Ascending aorta (tissue), 2 donors: Measurements from ENCODE around the gene MYEOV. TPM values are rescaled to one million over a fixed set of nuclear protein-coding genes. Genes with fewer than 3 reads are reported as not detected.
A peak's percentile ranks its signal among the peaks of the same experiment; 100 is the strongest.

ENCODE experiments used
- DNase-seq, 2 donors: peaks; one replicate each; pipeline ENCODE4 v3.0.0-alpha.2; 2019; ENCODE audit warnings: low spot score in 2 of 2
- H3K27ac ChIP-seq, 2 donors: fragments of 200-600 bp; sonication (generic); one replicate each; pipeline ENCODE4 v1.5.1; 2016 to 2017; ENCODE audit warnings: mild to moderate bottlenecking in 1 of 2
- H3K27me3 ChIP-seq: fragments of 200-600 bp; sonication (generic); one replicate; pipeline ENCODE4 v1.5.1; 2017
- H3K36me3 ChIP-seq, 2 donors: fragments of 200-600 bp; sonication (generic); one replicate each; pipeline ENCODE4 v1.5.1; 2016
- H3K4me1 ChIP-seq, 2 donors: fragments of 200-600 bp; sonication (generic); one replicate each; pipeline ENCODE4 v1.5.1; 2016 to 2017; ENCODE audit warnings: mild to moderate bottlenecking in 1 of 2
- H3K4me3 ChIP-seq, 2 donors: fragments of 200-600 bp; sonication (generic); one replicate each; pipeline ENCODE4 v1.5.1; 2016 to 2017; ENCODE audit warnings: mild to moderate bottlenecking in 1 of 2
- H3K9me3 ChIP-seq, 2 donors: fragments of 200-600 bp; sonication (generic); one replicate each; pipeline ENCODE4 v1.5.1; 2016
- CTCF ChIP-seq, 3 experiments: fragments of 200-600 bp in 2 of 3; fragments of 450-650 bp in 1 of 3; sonication (generic) in 2 of 3; IDR thresholded peaks; one replicate each; pipeline ENCODE4 v1.5.1; 2016 to 2019; ENCODE audit warnings: antibody characterized with exemption in 3 of 3, mild to moderate bottlenecking in 1 of 3, moderate library complexity in 1 of 3
- intact Hi-C: fragments of 100-400 bp; cut with DNase I; formaldehyde crosslinking; loops from one replicate; pipeline ENCODE4 v1.15.1; 2023
- total RNA-seq: library from RNA; depleted of rRNA; stranded (reverse); fragments of >200 nt; gene quantifications from one replicate; pipeline ENCODE4 v1.1.0, GENCODE V29; 2016

The MYEOV gene
- not detected for total RNA-seq

- no peak within 1 kb of the TSS for H3K4me3 ChIP-seq
- no peak for TF ChIP-seq CTCF (IDR thresholded peaks at IDR 0.05)
- no peaks in the 10 kb centered on the region for H3K27me3 ChIP-seq
- intact Hi-C loops: loop anchor here (10.0 kb wide), 1 partner anchor 289 kb away; no protein-coding TSS in a partner anchor
- no peaks in the 10 kb centered on the region for H3K9me3 ChIP-seq
- peaks cover 15 to 27% of the 10 kb centered on the region in 2 donors for H3K4me1 ChIP-seq
- no peaks in the 10 kb centered on the region for H3K36me3 ChIP-seq
- no peak for DNase-seq
- no peak within 1 kb of the TSS for H3K27ac ChIP-seq
Observed at GRCh38 chr11:69293819-69294505, at the start of gene MYEOV. Gene MYEOV, plus strand, starts transcription at chr11:69294155. Its CDS starts 1,200 bp downstream, at chr11:69295355.

GRCh38 chr11:69244266-69244665, 49.7 kb upstream of the MYEOV start:
- no peaks in the 10 kb centered on the region for H3K27me3 ChIP-seq
- H3K4me1 ChIP-seq: no peaks in the 10 kb centered on the region
- DNase-seq: no peak
- H3K27ac ChIP-seq: no peak overlapping the region
- H3K9me3 ChIP-seq: no peaks in the 10 kb centered on the region
- no peaks in the 10 kb centered on the region for H3K36me3 ChIP-seq
- no peak for TF ChIP-seq CTCF (IDR thresholded peaks at IDR 0.05)
- no peak overlapping the region for H3K4me3 ChIP-seq
- intact Hi-C loops: no loop called here

GRCh38 chr11:69245041-69245440, 48.9 kb upstream of the MYEOV start:
- no peak for TF ChIP-seq CTCF (IDR thresholded peaks at IDR 0.05)
- H3K36me3 ChIP-seq: no peaks in the 10 kb centered on the region
- no peaks in the 10 kb centered on the region for H3K27me3 ChIP-seq
- no peak overlapping the region for H3K4me3 ChIP-seq
- no peaks in the 10 kb centered on the region for H3K4me1 ChIP-seq
- no peak overlapping the region for H3K27ac ChIP-seq
- H3K9me3 ChIP-seq: no peaks in the 10 kb centered on the region
- intact Hi-C loops: no loop called here
- DNase-seq: no peak

- Histone ChIP-seq H3K27me3 (no peaks in the 10 kb centered on the region), H3K27ac (no peak overlapping the region), H3K9me3 (no peaks in the 10 kb centered on the region), H3K36me3 (no peaks in the 10 kb centered on the region), H3K4me1 (no peaks in the 10 kb centered on the region), H3K4me3 (no peak overlapping the region)
- no peak for TF ChIP-seq CTCF (IDR thresholded peaks at IDR 0.05)
- no peak for DNase-seq
- intact Hi-C loops: no loop called here
Observed at GRCh38 chr11:69245491-69246345, 48.2 kb upstream of the MYEOV start.

GRCh38 chr11:69249311-69250185, 44.4 kb upstream of the MYEOV start:
- H3K4me3 ChIP-seq: no peak overlapping the region
- no peak for TF ChIP-seq CTCF (IDR thresholded peaks at IDR 0.05)
- H3K4me1 ChIP-seq: no peaks in the 10 kb centered on the region
- H3K27ac ChIP-seq: no peak overlapping the region
- H3K9me3 ChIP-seq: peaks cover 5 to 9% of the 10 kb centered on the region in 2 donors
- no peaks in the 10 kb centered on the region for H3K27me3 ChIP-seq
- peak in 1 of 2 donors; percentile 54 for DNase-seq
- H3K36me3 ChIP-seq: no peaks in the 10 kb centered on the region
- intact Hi-C loops: no loop called here
